Left ventricle myocardium inferior (tissue), 1 donor: ENCODE data around the gene COQ10B. TPM values are rescaled to one million over a fixed set of nuclear protein-coding genes. Genes with fewer than 3 reads are reported as not detected.

Experiments used
- DNase-seq: peaks from one replicate; pipeline ENCODE4 v3.0.0-alpha.2; 2020
- H3K27ac ChIP-seq: fragments of 200-600 bp; replicated peaks from 2 replicates; pipeline ENCODE4 v1.8.0; 2021
- H3K27me3 ChIP-seq: fragments of 200-600 bp; 2 replicates; pipeline ENCODE4 v1.8.0; 2021; ENCODE audit warnings: low read depth
- H3K36me3 ChIP-seq: fragments of 200-600 bp; 2 replicates; pipeline ENCODE4 v1.8.0; 2021
- H3K4me1 ChIP-seq: fragments of 200-600 bp; 2 replicates; pipeline ENCODE4 v1.8.0; 2021
- H3K4me3 ChIP-seq: fragments of 200-600 bp; 2 replicates; pipeline ENCODE4 v1.8.0; 2021; ENCODE audit warnings: mild to moderate bottlenecking, moderate library complexity
- H3K9me3 ChIP-seq: fragments of 200-600 bp; replicated peaks from 2 replicates; pipeline ENCODE4 v1.8.0; 2021
- intact Hi-C: fragments of 100-400 bp; cut with micrococcal nuclease; formaldehyde crosslinking; loops from one replicate; pipeline ENCODE4 v1.11.0; 2022
- total RNA-seq: library from RNA; stranded (reverse); fragmentation: NEBNext Ultra II Directional; extraction: Animal tissue kit (Norgen Biotek cat#: 25700); gene quantifications from one replicate; pipeline ENCODE4 v1.2.1, GENCODE V29; 2021
- TF ChIP-seq, protein P1 (sequence below): fragments of 200-600 bp; IDR thresholded peaks from 2 replicates; pipeline ENCODE4 v1.8.0; 2021; ENCODE audit warnings: antibody characterized with exemption, mild to moderate bottlenecking, borderline replicate concordance
- donor health status: DM: no; HTN: yes; CAD: no; lungs with severe emphysema.

The COQ10B gene
- total RNA-seq, 1 donor from 2014 or later = 28.2 TPM

DNA sequence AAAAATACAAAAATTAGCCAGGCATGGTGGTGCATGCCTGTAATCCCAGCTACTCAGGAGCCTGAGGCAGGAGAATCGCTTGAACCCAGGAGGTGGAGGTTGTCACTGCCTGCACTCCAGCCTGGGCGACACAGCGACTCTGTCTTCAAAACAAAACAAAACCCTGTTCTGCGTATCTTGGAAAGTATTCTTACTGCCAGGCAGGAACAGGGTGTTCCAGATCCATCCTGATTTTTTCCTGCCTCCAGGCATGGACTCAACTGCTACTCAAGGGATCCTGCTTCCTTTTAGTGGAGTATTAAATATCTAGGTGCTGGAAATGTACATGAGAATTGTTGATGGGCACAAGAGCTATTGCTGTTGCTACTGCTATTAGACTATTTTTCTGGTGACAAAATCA lies 34.0 kb downstream of the COQ10B start:
- peak overlapping the region; percentile 74 for H3K27ac ChIP-seq
- intact Hi-C loops = no loop called here
- peaks cover 15% of the 10 kb centered on the region for H3K9me3 ChIP-seq
- TF ChIP-seq, protein P1, sequence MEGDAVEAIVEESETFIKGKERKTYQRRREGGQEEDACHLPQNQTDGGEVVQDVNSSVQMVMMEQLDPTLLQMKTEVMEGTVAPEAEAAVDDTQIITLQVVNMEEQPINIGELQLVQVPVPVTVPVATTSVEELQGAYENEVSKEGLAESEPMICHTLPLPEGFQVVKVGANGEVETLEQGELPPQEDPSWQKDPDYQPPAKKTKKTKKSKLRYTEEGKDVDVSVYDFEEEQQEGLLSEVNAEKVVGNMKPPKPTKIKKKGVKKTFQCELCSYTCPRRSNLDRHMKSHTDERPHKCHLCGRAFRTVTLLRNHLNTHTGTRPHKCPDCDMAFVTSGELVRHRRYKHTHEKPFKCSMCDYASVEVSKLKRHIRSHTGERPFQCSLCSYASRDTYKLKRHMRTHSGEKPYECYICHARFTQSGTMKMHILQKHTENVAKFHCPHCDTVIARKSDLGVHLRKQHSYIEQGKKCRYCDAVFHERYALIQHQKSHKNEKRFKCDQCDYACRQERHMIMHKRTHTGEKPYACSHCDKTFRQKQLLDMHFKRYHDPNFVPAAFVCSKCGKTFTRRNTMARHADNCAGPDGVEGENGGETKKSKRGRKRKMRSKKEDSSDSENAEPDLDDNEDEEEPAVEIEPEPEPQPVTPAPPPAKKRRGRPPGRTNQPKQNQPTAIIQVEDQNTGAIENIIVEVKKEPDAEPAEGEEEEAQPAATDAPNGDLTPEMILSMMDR = no peak
- H3K36me3 ChIP-seq = peaks cover 95% of the 10 kb centered on the region
- H3K27me3 ChIP-seq = no peaks in the 10 kb centered on the region
- H3K4me3 ChIP-seq = no peak overlapping the region
- no peak for DNase-seq
- H3K4me1 ChIP-seq = peaks cover 9% of the 10 kb centered on the region

DNA sequence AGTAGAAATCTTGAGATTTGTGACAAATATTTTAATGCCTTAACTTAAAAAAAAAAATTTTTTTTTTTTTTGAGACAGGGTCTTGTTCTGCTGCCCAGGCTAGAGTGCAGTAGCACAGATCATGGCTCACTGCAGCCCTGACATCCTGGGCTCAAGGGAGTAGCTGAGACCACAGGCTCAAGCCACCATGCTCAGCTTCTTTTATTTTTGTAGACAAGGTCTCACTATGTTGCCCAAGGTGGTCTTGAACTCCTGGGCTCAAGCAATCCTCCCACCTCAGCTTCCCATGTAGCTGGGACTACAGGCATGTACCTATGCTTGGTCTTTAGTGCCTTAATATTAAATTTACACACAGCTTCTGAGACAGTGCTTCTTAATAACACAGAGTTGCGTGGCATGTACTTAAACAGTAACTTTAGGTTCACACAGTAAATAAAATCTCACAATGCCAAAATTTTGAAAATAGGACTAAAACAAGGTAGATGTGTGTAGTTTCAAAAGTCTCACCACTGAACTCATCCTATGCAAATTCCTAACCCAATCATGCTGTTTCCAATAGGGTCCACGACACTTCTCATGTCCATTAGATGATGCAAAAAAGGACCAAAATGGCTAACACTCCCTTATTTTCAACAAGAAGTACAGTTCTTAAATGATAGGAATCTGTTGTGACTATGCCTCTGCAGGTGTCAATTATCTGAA lies 42.2 kb downstream of the COQ10B start:
- intact Hi-C loops = loop anchor here (10.0 kb wide), 1 partner anchor 91 kb away; no protein-coding TSS in a partner anchor
- Histone ChIP-seq H3K4me3 (no peak overlapping the region), H3K9me3 (no peaks in the 10 kb centered on the region), H3K4me1 (peaks cover 51% of the 10 kb centered on the region), H3K27me3 (no peaks in the 10 kb centered on the region), H3K36me3 (peaks cover 72% of the 10 kb centered on the region), H3K27ac (no peak overlapping the region)
- no peak for DNase-seq
- TF ChIP-seq, protein P1 = no peak

DNA sequence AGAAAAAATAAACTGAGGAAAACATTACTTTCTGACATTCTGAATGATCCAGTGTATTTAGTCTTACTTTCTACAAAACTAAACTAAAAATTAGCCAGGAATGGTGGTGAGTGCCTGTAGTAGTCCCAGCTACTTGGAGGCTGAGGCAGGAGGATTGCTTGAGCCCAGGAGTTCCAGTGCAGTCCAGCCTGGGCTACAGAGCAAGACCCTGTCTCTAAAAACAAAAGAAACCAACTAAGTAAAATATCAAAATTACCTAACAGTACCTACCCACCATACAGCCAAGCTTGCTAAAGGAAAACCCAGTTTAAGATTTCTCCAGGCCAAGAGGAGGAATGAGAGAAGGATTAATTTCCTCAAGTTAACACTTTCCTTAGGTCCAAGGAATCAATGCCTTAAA lies 43.3 kb downstream of the COQ10B start:
- TF ChIP-seq, protein P1 = no peak
- H3K27ac ChIP-seq = no peak overlapping the region
- peaks cover 63% of the 10 kb centered on the region for H3K4me1 ChIP-seq
- no peak for DNase-seq
- peaks cover 64% of the 10 kb centered on the region for H3K36me3 ChIP-seq
- H3K9me3 ChIP-seq = no peaks in the 10 kb centered on the region
- no peak overlapping the region for H3K4me3 ChIP-seq
- intact Hi-C loops = loop anchor here (10.0 kb wide), 1 partner anchor 92 kb away; no protein-coding TSS in a partner anchor
- H3K27me3 ChIP-seq = no peaks in the 10 kb centered on the region

DNA sequence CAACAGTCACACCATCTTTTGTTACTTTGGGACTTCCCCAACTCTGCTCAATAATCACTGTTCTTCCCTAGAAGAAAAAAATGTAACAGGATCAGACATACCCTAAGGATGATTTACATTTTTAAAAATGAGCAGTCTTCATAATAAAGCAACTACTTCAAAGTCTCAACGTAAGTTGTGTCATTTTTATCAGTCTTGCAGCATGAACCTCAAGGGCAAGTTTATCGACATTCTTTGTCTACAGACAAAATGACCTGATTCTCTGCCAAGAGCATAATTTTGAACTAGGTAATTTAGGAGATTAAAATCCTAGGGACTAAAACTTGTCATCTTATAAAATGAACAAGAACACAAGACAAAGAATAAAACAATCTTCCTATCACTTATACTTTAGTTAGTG lies 44.0 kb downstream of the COQ10B start:
- Histone ChIP-seq H3K4me1 (peaks cover 69% of the 10 kb centered on the region), H3K36me3 (peaks cover 63% of the 10 kb centered on the region), H3K27ac (no peak overlapping the region), H3K9me3 (no peaks in the 10 kb centered on the region), H3K27me3 (no peaks in the 10 kb centered on the region), H3K4me3 (peak overlapping the region; percentile 91)
- DNase-seq = no peak
- TF ChIP-seq, protein P1 = no peak
- intact Hi-C loops = loop anchor here (10.0 kb wide), 1 partner anchor 93 kb away; no protein-coding TSS in a partner anchor

DNA sequence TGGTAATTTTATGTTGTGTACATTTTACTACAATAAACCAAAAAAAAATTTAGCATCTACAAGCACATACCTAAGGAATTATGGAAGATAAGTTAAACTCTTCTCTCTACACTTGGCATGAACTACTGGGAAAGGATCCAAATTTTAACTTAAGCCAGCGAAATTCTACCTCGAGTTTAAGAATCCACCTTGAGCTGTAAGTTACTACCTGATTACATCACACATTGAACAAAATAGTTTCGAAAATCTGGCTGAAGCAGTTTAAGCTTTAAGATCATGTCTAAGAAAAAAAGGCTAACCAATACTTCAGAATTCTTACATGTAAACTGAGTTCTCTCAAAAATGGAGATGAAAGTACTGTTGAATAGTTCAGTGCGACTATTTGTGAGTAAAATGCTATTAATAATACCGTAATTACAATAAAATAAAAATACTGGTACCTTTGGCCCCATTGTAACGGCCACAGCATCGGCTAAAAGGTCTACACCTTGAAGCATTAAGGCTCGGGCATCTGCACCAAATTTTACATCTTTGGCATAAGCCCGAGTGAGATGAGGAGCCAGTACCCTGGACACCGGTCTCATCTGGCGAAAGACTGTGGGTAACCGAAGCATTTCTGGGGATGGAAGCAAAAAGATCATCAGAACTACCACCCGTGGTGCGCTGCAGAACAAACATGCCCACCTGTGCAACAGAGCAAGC lies 45.0 kb downstream of the COQ10B start:
- DNase-seq = no peak
- H3K4me3 ChIP-seq = peak overlapping the region; percentile 91
- intact Hi-C loops = loop anchor here (10.0 kb wide), 1 partner anchor 94 kb away; no protein-coding TSS in a partner anchor
- H3K27me3 ChIP-seq = no peaks in the 10 kb centered on the region
- H3K9me3 ChIP-seq = no peaks in the 10 kb centered on the region
- peak overlapping the region; percentile 92 for H3K27ac ChIP-seq
- peaks cover 63% of the 10 kb centered on the region for H3K36me3 ChIP-seq
- TF ChIP-seq, protein P1 = no peak
- peaks cover 76% of the 10 kb centered on the region for H3K4me1 ChIP-seq
